ENCODE results near the gene CPNE6. TPM values are rescaled to one million over a fixed set of nuclear protein-coding genes. Genes with fewer than 3 reads are reported as not detected.

CPNE6 gene
- total and polyA plus RNA-seq, 2 of the 13 experiments (the other 11 are each of a cell fraction or from before 2014, with no cell fraction given) = not detected

GRCh38 chr14:24093207-24093900 is 22.0 kb downstream of the CPNE6 start (continued):
- TF ChIP-seq HNF4G (IDR thresholded peaks at IDR 0.05; ENCODE audit: borderline replicate concordance, low read depth, low read length) (no peak), HNF4G (CRISPR knock-in tag; IDR thresholded peaks at IDR 0.05; ENCODE audit: borderline replicate concordance, low read depth) (peak; percentile 19; the same call in 1 of the 2 replicates), ZNF281 (CRISPR knock-in tag; IDR thresholded peaks at IDR 0.05; ENCODE audit: borderline replicate concordance) (0 out of 2 replicates have a peak, but pooled peaks have one; percentile 5), ZNF234 (CRISPR knock-in tag; conservative IDR thresholded peaks at IDR 0.05) (no peak), ZNF781 (CRISPR knock-in tag; IDR thresholded peaks at IDR 0.05; ENCODE audit: borderline replicate concordance, not compliant biosample characterization) (peak; percentile 49), MLXIP (CRISPR knock-in tag; IDR thresholded peaks at IDR 0.05; ENCODE audit: borderline replicate concordance) (0 out of 2 replicates have a peak, but pooled peaks have one; percentile 17), ARID4A (CRISPR knock-in tag; IDR thresholded peaks at IDR 0.05; ENCODE audit: borderline replicate concordance) (no peak), MTERF4 (CRISPR knock-in tag; IDR thresholded peaks at IDR 0.05) (no peak), PHB2 (IDR thresholded peaks at IDR 0.05; ENCODE audit: partially characterized antibody) (no peak), ZBTB20 (CRISPR knock-in tag; IDR thresholded peaks at IDR 0.05; ENCODE audit: borderline replicate concordance, low read depth) (no peak), NFIC (IDR thresholded peaks at IDR 0.05; ENCODE audit: low read length) (no peak), TFE3 (CRISPR knock-in tag; IDR thresholded peaks at IDR 0.05) (no peak), THRA (CRISPR knock-in tag; IDR thresholded peaks at IDR 0.05; ENCODE audit: borderline replicate concordance) (no peak)

Measured in HepG2 (cell line).